Astrocyte of the cerebellum (primary cell): ENCODE measurements around the gene SLC25A33.
A peak's percentile ranks its signal among the peaks of the same experiment; 100 is the strongest.

ENCODE experiments used
- DNase-seq: peaks from one replicate; pipeline ENCODE4 v3.0.0-alpha.2; 2011; ENCODE audit warnings: low read depth
- H3K4me3 ChIP-seq: 2 replicates; pipeline ENCODE4 v1.5.1; 2011; ENCODE audit warnings: mild to moderate bottlenecking, low read depth, low read length, moderate library complexity
- in situ Hi-C: cut with HindIII; loops from 2 replicates; pipeline ENCODE4 v1.10.0; 2017; ENCODE audit warnings: low sequenced_read_pairs
- TF ChIP-seq, protein P1 (sequence below): IDR thresholded peaks from 2 replicates; pipeline ENCODE4 v1.5.1; 2012; ENCODE audit warnings: low read length, low read depth, moderate library complexity, mild to moderate bottlenecking; ENCODE audit errors: missing control alignments

Gene SLC25A33

DNA sequence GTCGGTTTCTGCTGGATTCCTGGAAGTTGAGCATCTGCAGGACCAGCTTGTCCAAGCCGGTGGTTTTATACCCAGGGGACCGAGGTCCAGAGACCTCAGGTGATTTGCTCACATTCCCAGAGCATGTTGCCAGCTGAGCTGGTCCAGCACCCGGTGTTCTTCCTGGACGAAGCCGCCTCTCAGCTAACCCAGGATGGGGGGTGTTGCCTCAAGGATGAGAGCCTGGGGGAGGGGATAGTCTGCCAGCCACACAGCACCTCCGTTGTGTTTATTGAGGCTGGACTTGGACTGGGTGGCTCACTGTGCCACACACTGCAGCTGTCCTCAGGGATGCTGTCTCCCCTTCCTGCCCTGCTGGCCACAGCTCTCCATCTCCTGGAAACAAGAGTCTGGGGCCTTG, 50.9 kb downstream of the SLC25A33 start:
- no peak for DNase-seq
- TF ChIP-seq, protein P1, sequence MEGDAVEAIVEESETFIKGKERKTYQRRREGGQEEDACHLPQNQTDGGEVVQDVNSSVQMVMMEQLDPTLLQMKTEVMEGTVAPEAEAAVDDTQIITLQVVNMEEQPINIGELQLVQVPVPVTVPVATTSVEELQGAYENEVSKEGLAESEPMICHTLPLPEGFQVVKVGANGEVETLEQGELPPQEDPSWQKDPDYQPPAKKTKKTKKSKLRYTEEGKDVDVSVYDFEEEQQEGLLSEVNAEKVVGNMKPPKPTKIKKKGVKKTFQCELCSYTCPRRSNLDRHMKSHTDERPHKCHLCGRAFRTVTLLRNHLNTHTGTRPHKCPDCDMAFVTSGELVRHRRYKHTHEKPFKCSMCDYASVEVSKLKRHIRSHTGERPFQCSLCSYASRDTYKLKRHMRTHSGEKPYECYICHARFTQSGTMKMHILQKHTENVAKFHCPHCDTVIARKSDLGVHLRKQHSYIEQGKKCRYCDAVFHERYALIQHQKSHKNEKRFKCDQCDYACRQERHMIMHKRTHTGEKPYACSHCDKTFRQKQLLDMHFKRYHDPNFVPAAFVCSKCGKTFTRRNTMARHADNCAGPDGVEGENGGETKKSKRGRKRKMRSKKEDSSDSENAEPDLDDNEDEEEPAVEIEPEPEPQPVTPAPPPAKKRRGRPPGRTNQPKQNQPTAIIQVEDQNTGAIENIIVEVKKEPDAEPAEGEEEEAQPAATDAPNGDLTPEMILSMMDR = no peak
- peak overlapping the region; percentile 52 for H3K4me3 ChIP-seq
- in situ Hi-C loops = no loop called here

DNA sequence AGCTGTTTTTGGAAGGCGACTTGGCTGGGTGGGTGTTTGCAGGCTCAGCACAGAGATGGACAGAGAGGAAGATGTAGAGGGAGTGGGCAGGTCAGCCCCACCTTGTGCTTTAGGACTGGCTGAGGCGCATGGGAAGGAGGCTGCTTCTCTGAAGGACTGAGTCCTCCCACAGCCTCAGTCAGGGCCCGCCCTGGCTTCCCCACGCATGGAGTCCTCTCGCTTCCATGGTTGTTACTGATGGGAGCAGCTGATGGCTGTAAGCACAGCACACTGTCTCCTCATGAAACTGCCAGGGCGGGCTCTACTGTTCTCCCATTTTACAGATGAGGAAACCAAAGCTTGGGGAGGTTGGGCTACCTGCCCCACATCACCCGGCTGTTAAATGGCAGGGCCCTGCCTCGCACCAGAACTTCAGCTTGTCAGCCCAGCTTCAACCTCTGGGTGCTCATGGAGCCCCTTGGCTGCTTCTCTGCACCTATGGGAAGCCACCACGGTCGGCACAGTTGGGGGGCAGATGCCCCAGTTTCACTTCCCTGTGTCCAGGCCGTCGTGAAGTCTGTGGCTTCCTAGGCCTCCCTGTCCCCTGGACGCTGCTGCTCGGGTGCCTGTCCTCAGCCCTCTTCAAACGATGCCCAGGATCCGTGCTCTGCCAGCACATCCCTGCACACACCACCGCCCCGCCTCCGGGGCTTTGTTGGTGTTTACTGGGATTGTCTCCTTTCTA, 51.8 kb downstream of the SLC25A33 start:
- DNase-seq = no peak
- no peak overlapping the region for H3K4me3 ChIP-seq
- in situ Hi-C loops = no loop called here
- TF ChIP-seq, protein P1 = no peak

DNA sequence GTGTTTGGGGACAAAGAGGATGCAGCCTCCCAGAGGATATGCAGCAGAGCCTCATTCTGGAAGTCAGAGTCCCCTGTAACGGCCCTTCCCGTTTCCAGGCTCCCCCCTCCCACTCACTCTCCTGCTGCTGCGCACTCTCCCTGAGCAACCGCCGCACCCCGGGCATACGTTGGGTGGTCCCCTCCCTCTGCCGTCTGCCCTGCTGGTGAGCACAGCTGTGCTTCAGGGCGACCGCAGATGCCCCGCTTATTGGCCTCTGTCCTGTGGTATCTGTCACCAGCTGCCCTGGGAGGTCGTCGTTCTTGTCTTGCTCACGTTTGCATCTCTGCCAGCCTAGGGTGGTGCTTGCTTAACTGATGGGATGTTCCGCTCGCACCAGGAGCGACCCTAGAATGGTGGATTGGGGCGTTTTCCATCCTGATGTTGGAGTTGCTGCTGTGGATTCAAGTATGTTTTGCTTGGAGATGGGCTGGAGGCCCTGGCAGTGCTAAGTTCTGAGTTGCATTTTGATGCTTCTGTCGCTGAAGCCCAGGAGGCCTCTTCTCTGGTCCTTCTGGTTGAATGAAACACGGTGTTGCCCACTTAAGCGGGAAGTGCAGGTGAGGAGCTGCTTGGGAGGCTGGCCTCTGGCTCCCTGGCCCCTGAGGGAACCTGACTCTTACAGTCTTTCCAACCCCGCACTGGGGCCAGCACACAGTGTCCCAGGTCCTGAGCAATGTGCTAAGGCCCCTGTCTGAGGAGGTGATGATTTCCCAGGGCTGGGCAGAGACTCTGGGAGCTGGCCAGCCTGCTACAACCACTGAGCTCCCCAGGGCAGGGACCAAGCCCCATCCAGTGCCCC, 52.6 kb downstream of the SLC25A33 start:
- in situ Hi-C loops = no loop called here
- H3K4me3 ChIP-seq = no peak overlapping the region
- TF ChIP-seq, protein P1 = no peak
- no peak for DNase-seq

DNA sequence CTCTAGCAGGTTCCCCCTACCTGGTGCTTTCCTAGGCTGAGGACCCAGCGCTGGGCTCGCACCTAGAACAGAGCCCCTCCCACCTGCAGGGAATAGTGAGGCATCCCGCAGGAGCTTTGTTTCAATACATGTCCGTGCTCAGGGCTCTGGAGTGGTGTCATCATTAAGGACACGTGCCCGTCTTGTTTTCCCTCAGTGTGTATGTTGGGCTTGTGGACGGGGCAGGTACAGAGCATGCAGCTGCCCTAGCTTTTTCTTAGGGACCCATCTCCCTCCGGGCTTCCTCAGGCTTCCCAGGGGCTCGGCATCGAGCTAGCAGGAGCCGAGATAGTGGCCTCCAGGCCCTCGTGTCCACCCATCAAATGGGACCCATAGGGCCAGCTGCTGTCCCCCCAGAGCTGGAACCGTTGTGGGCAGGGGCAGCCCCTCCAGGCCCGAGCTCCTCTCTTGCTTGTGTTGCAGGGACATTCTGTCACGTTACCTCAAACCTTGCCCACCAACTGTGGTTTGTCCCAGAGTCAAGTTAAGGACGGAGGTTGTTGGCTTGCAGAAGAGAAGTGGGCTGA, 53.3 kb downstream of the SLC25A33 start:
- in situ Hi-C loops = no loop called here
- TF ChIP-seq, protein P1 = no peak
- H3K4me3 ChIP-seq = no peak overlapping the region
- no peak for DNase-seq

DNA sequence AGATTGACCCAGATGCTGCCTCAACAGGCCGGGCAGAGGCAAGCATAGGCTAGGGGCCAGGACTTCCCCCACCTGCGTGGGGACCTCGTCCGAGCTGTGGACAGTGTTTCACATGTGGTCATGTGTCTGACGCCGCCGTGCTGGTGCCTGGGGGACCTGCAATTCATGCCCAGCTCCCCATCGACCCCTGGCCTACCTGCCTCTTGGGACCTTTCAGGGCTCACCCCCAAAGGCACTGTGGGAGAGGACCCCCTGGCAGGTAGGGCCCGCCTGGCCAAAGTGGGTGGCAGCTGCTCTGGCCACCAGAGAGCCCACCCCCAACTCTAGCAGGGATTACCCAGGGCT, 53.9 kb downstream of the SLC25A33 start:
- no peak overlapping the region for H3K4me3 ChIP-seq
- in situ Hi-C loops = no loop called here
- DNase-seq = no peak
- TF ChIP-seq, protein P1 = no peak

DNA sequence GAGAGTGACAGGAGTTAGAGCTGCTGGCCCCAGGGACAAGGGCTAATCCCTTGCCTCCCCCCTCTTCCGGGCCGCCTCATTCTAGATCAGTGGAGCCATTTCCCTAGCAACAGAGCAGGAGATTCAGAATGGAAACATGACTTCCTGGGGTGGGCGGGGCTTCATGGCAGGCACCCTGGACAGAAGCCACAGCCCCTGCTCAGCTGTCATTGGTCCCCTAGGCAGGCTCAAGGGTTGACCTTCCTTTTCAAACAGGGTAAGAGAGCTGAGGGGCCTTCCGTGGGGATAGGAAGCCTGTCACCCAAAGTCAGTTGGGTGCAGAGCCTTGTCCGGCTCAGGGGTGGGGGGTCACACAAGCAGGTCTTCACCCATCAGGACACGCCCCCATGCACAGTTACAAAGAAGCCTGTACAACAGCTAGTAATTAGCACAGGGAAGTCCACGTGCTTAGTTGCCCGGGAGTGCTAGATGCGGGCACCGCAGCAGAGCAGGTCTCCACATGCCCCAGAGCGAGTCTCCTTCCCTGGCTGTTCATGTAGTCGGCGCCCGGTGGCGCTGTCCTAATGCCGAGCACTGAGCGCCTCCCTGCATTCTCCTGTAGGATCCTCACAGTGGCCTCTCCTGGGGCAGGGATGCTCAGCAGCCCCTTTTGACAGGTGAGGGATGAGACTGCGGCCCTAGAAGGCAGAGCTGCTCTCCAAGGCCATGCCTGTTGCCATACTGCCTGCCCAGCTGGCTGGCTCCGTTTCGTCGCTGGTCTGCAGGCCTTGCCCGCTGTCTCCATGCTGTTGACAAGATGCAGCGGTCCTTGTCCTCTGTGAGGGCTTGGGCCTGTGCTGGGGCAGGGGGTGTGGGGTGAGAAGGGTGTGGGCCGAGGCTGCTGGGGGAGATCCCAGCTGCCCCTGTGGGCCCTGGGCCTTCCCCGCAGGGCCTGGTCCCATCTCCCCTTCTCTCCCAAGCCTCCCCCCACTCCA, 54.5 kb downstream of the SLC25A33 start:
- in situ Hi-C loops = no loop called here
- no peak overlapping the region for H3K4me3 ChIP-seq
- DNase-seq = no peak
- TF ChIP-seq, protein P1 = peak; percentile 15
